Stimulated activated memory B cell treated with anti-CD40 and anti-IgM and Interleukin-4, amounts not matched to agents 10 μg/mL and 1 μg/mL and 100 μg/mL, for 72 hours (primary cell): ENCODE results near the gene PPP1R13B.
"Not testable (repeated sequence)": the region's sequence is repeated elsewhere in the genome, so short reads cannot be mapped to it uniquely, and the experiment has no call there.

Experiments
- ATAC-seq: fragments of 150-1000 bp; cut with Tn5 transposase; 2 replicates; pipeline ENCODE4 v1.10.0; 2021
- H3K27ac Mint-ChIP-seq: one replicate; pipeline ENCODE4 v1.8.0; 2022; ENCODE audit warnings: mild to moderate bottlenecking, mixed read lengths
- H3K27me3 Mint-ChIP-seq: one replicate; pipeline ENCODE4 v1.8.0; 2022; ENCODE audit warnings: mixed read lengths
- H3K36me3 Mint-ChIP-seq: one replicate; pipeline ENCODE4 v1.8.0; 2022; ENCODE audit warnings: mixed read lengths
- H3K4me1 Mint-ChIP-seq: one replicate; pipeline ENCODE4 v1.8.0; 2022; ENCODE audit warnings: mixed read lengths
- H3K4me3 Mint-ChIP-seq: one replicate; pipeline ENCODE4 v1.8.0; 2022; ENCODE audit warnings: mild to moderate bottlenecking, moderate library complexity, mixed read lengths
- H3K9me3 Mint-ChIP-seq: one replicate; pipeline ENCODE4 v1.8.0; 2022; ENCODE audit warnings: mixed read lengths

PPP1R13B gene

GRCh38 chr14:103698380-103699260 lies 148.8 kb downstream of the PPP1R13B start:
- Mint-ChIP-seq H3K27me3 (no peaks in the 10 kb centered on the region), H3K4me1 (peaks cover 90% of the 10 kb centered on the region), H3K4me3 (no peak overlapping the region), H3K27ac (peak overlapping the region; percentile 47), H3K36me3 (peaks cover 28% of the 10 kb centered on the region), H3K9me3 (no peaks in the 10 kb centered on the region)
- ATAC-seq: peak; percentile 62

- Mint-ChIP-seq H3K27ac (peak overlapping the region; percentile 72), H3K36me3 (peaks cover 24% of the 10 kb centered on the region), H3K9me3 (no peaks in the 10 kb centered on the region), H3K27me3 (no peaks in the 10 kb centered on the region), H3K4me3 (no peak overlapping the region), H3K4me1 (peaks cover 83% of the 10 kb centered on the region)
- ATAC-seq: no peak
Observed at GRCh38 chr14:103697603-103698379, 149.6 kb downstream of the PPP1R13B start.

DNA sequence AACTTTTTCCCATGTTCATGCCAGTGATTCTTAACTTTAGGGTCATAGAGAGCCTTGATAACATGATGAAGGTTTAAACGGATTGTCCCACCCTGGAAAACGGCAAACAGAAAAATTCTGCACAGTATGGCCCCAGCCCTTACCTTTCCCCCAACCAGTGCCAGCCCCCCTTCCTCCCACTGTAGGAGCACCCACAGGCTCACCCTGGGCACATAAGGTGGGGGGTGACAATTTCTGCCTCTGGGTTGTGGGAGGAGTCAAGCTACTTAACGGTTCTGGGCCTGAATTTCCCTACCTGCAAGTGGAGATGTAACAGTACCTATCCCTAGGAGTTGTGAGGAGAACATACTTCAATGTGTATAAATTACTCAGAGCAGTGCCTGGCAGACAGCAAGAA lies 150.2 kb downstream of the PPP1R13B start:
- no peak for ATAC-seq
- Mint-ChIP-seq H3K9me3 (no peaks in the 10 kb centered on the region), H3K4me3 (no peak overlapping the region), H3K27me3 (no peaks in the 10 kb centered on the region), H3K27ac (peak overlapping the region; percentile 72), H3K36me3 (peaks cover 20% of the 10 kb centered on the region), H3K4me1 (peaks cover 81% of the 10 kb centered on the region)

GRCh38 chr14:103696466-103697071 lies 150.8 kb downstream of the PPP1R13B start:
- Mint-ChIP-seq H3K36me3 (peaks cover 20% of the 10 kb centered on the region), H3K9me3 (no peaks in the 10 kb centered on the region), H3K4me3 (no peak overlapping the region), H3K27ac (peak overlapping the region; percentile 72), H3K4me1 (peaks cover 81% of the 10 kb centered on the region), H3K27me3 (no peaks in the 10 kb centered on the region)
- ATAC-seq: no peak

GRCh38 chr14:103696070-103696402 lies 151.3 kb downstream of the PPP1R13B start:
- Mint-ChIP-seq H3K36me3 (peaks cover 20% of the 10 kb centered on the region), H3K4me3 (no peak overlapping the region), H3K4me1 (peaks cover 81% of the 10 kb centered on the region), H3K27ac (peak overlapping the region; percentile 72), H3K9me3 (no peaks in the 10 kb centered on the region), H3K27me3 (no peaks in the 10 kb centered on the region)
- ATAC-seq: no peak

DNA sequence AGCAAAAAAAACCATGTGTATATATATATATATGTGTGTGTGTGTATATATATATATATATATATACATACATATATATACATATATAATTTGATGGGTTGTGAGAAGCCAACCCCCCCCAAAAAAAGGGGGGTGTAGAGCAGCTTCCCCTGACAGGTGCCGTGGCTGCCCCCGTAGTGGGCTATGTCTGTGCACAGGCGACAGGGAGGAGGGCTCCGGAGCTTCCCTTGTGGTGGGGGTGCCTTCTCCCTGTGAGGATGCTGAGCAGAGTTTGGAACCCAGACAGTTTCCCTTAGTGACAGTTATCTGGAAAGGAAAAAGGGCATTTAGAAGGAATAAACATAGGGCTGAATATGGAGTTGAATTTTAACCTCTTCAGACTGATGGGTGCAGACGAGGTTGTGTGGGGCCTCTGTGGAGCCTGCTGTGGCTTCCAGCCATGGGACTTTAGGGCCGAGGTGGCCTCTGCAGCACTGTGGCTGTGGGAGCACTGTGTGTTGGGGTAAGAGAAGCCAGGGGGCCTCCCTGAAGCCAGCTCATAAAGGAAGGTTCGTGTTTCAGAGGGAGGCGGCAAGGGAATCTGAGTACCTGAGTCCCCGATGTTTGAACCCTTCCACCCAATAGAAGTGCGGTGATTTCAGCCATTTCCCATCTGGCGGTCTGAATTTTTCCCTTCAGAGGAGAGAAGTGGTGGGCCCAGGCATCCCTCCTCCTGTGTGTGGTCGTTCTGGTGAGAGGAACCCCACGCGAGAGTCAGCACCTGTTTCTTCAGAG lies 151.9 kb downstream of the PPP1R13B start:
- Mint-ChIP-seq H3K9me3 (no peaks in the 10 kb centered on the region), H3K4me1 (peaks cover 81% of the 10 kb centered on the region), H3K36me3 (peaks cover 20% of the 10 kb centered on the region), H3K27ac (peak overlapping the region; percentile 72), H3K27me3 (no peaks in the 10 kb centered on the region), H3K4me3 (peak overlapping the region; percentile 47)
- ATAC-seq: no peak

DNA sequence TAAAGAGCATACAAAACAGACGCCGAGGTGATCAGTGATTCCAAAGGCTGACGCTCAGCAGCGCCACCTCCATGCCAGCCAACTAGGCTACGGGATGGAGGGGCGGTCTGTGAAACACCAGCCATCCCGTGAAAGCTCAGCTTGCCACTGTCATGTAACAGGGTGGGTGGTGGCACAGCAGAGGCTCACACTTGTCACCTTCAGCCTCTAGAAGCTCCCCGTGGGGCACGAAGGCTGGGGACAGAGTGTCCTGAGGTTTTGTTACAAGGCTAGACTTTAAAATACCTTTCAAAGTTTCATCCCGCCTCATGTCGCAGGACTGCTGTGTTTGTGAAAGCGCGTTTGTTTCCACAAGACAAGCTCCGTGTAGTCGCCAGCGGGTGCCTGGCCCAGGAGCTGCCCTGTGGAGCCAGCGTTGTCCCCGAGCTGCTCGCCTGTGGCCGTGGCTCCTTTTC lies 152.8 kb downstream of the PPP1R13B start:
- H3K27ac Mint-ChIP-seq: no peak overlapping the region
- no peak for ATAC-seq
- H3K27me3 Mint-ChIP-seq: no peaks in the 10 kb centered on the region
- peaks cover 81% of the 10 kb centered on the region for H3K4me1 Mint-ChIP-seq
- no peaks in the 10 kb centered on the region for H3K9me3 Mint-ChIP-seq
- peaks cover 18% of the 10 kb centered on the region for H3K36me3 Mint-ChIP-seq
- H3K4me3 Mint-ChIP-seq: no peak overlapping the region

- Mint-ChIP-seq H3K4me3 (no peak overlapping the region), H3K36me3 (peaks cover 21% of the 10 kb centered on the region), H3K27me3 (no peaks in the 10 kb centered on the region), H3K9me3 (no peaks in the 10 kb centered on the region), H3K27ac (peak overlapping the region; percentile 37), H3K4me1 (peaks cover 82% of the 10 kb centered on the region)
- ATAC-seq: no peak
Observed at GRCh38 chr14:103693515-103693914, 153.9 kb downstream of the PPP1R13B start.

DNA sequence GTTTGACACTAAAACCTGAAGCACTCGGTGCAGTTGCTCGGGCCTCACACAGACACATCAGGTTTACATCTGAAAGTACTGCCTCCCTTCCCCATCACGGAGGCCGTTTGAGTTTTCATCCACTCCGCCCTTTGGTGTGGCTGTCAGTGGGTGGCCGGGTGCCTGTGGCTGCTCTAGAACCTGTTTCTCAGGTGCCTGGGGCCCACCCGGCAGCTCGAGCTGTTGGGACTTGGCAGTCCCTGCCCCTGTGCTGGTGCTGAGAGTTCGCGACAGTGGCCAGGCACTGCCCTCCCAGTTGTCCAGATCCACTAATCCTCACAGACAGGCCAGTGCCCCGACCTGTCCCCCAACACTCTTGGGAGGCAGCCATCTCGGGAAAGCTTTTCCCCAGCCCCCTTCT lies 154.5 kb downstream of the PPP1R13B start:
- peaks cover 27% of the 10 kb centered on the region for H3K36me3 Mint-ChIP-seq
- peak overlapping the region; percentile 85 for H3K27ac Mint-ChIP-seq
- H3K27me3 Mint-ChIP-seq: no peaks in the 10 kb centered on the region
- ATAC-seq: no peak
- H3K4me3 Mint-ChIP-seq: no peak overlapping the region
- H3K4me1 Mint-ChIP-seq: peaks cover 80% of the 10 kb centered on the region
- no peaks in the 10 kb centered on the region for H3K9me3 Mint-ChIP-seq

GRCh38 chr14:103692159-103692558 lies 155.2 kb downstream of the PPP1R13B start:
- peak overlapping the region; percentile 58 for H3K4me3 Mint-ChIP-seq
- peaks cover 27% of the 10 kb centered on the region for H3K36me3 Mint-ChIP-seq
- ATAC-seq: peak; percentile 73
- no peaks in the 10 kb centered on the region for H3K9me3 Mint-ChIP-seq
- H3K4me1 Mint-ChIP-seq: peaks cover 73% of the 10 kb centered on the region
- peak overlapping the region; percentile 85 for H3K27ac Mint-ChIP-seq
- no peaks in the 10 kb centered on the region for H3K27me3 Mint-ChIP-seq

GRCh38 chr14:103691655-103692054 lies 155.7 kb downstream of the PPP1R13B start:
- not testable (repeated sequence) for H3K9me3 Mint-ChIP-seq, H3K27me3 Mint-ChIP-seq
- H3K36me3 Mint-ChIP-seq: peaks cover 27% of the 10 kb centered on the region
- peak overlapping the region; percentile 58 for H3K4me3 Mint-ChIP-seq
- H3K27ac Mint-ChIP-seq: peak overlapping the region; percentile 85
- H3K4me1 Mint-ChIP-seq: peaks cover 68% of the 10 kb centered on the region
- ATAC-seq: peak; percentile 88

DNA sequence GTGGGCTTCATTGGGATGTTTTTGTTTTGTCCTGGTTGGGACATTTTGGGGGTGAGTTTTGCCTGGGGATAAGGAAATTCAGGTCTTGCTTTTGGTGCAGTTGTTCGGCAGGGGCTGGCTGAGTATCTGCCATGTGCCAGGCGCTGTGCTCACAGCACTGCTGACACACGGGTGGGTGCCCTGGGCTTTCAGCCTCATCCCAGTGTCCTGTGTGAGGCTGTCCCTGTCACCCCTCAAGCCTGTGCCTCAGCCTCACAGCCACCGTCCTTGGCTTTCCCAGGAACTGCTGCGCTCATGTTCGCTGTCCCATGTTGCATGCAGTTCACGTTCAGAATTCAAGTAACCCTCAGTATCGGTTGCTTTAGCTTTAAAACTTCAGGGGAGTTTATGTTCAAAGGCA lies 157.0 kb downstream of the PPP1R13B start:
- H3K27ac Mint-ChIP-seq: peak overlapping the region; percentile 85
- H3K36me3 Mint-ChIP-seq: peaks cover 40% of the 10 kb centered on the region
- peak overlapping the region; percentile 57 for H3K4me3 Mint-ChIP-seq
- H3K4me1 Mint-ChIP-seq: peaks cover 55% of the 10 kb centered on the region
- no peaks in the 10 kb centered on the region for H3K9me3 Mint-ChIP-seq
- ATAC-seq: no peak
- H3K27me3 Mint-ChIP-seq: no peaks in the 10 kb centered on the region

GRCh38 chr14:103688906-103689902 lies 158.2 kb downstream of the PPP1R13B start:
- peaks cover 38% of the 10 kb centered on the region for H3K36me3 Mint-ChIP-seq
- no peaks in the 10 kb centered on the region for H3K9me3 Mint-ChIP-seq
- H3K27me3 Mint-ChIP-seq: no peaks in the 10 kb centered on the region
- H3K27ac Mint-ChIP-seq: peak overlapping the region; percentile 85
- peak overlapping the region; percentile 78 for H3K4me3 Mint-ChIP-seq
- peak; percentile 84 for ATAC-seq
- H3K4me1 Mint-ChIP-seq: peaks cover 45% of the 10 kb centered on the region

GRCh38 chr14:103688441-103688840 lies 158.9 kb downstream of the PPP1R13B start:
- Mint-ChIP-seq H3K27ac (peak overlapping the region; percentile 85), H3K36me3 (peaks cover 31% of the 10 kb centered on the region), H3K4me1 (peaks cover 44% of the 10 kb centered on the region), H3K9me3 (no peaks in the 10 kb centered on the region), H3K27me3 (no peaks in the 10 kb centered on the region), H3K4me3 (no peak overlapping the region)
- no peak for ATAC-seq
